Adrenal gland (tissue), 5 donors: ENCODE data around the gene ABI3BP.
"Not testable (repeated sequence)": the region's sequence is repeated elsewhere in the genome, so short reads cannot be mapped to it uniquely, and the experiment has no call there.

Experiments used
- POLR2A ChIP-seq, 2 donors: fragments of 450-650 bp; IDR thresholded peaks; one replicate each; pipeline ENCODE4 v1.6.1; 2017; ENCODE audit warnings: antibody characterized with exemption in 2 of 2, mild to moderate bottlenecking in 2 of 2, moderate library complexity in 1 of 2
- TF ChIP-seq, protein P1 (sequence below), 6 experiments: fragments of 450-650 bp in 4 of 6; fragments of 200-600 bp in 2 of 6; sonication (generic) in 1 of 6; IDR thresholded peaks; 1 replicate in 5 of 6; 2 replicates in 1 of 6; pipeline versions ENCODE4 v1.5.1 to v1.8.0; 2016 to 2021; ENCODE audit warnings: antibody characterized with exemption in 6 of 6, mild to moderate bottlenecking in 2 of 6, moderate library complexity in 1 of 6
- donor health status: DM: no; HTN: no; CAD: no.

- TF ChIP-seq, protein P1, sequence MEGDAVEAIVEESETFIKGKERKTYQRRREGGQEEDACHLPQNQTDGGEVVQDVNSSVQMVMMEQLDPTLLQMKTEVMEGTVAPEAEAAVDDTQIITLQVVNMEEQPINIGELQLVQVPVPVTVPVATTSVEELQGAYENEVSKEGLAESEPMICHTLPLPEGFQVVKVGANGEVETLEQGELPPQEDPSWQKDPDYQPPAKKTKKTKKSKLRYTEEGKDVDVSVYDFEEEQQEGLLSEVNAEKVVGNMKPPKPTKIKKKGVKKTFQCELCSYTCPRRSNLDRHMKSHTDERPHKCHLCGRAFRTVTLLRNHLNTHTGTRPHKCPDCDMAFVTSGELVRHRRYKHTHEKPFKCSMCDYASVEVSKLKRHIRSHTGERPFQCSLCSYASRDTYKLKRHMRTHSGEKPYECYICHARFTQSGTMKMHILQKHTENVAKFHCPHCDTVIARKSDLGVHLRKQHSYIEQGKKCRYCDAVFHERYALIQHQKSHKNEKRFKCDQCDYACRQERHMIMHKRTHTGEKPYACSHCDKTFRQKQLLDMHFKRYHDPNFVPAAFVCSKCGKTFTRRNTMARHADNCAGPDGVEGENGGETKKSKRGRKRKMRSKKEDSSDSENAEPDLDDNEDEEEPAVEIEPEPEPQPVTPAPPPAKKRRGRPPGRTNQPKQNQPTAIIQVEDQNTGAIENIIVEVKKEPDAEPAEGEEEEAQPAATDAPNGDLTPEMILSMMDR (IDR thresholded peaks at IDR 0.05): not testable (repeated sequence)
- not testable (repeated sequence) for TF ChIP-seq POLR2A (IDR thresholded peaks at IDR 0.05)
Observed at GRCh38 chr3:100946096-100946495, 47.1 kb downstream of the ABI3BP start.
